Spleen (tissue), 7 donors: ENCODE data around the gene TAS2R60.

Source experiments
- POLR2A ChIP-seq, 3 donors: fragments of 450-650 bp; IDR thresholded peaks; one replicate each; pipeline ENCODE4 v1.5.1; 2017; ENCODE audit warnings: antibody characterized with exemption in 3 of 3, mild to moderate bottlenecking in 1 of 3
- POLR2AphosphoS5 ChIP-seq, 3 donors: sonication (generic); formaldehyde crosslinking; IDR thresholded peaks; one replicate each; pipeline ENCODE4 v1.5.1; 2017; ENCODE audit warnings: antibody characterized with exemption in 3 of 3
- TF ChIP-seq, protein P1 (sequence below), 11 experiments: fragments of 200-600 bp in 7 of 11; fragments of 450-650 bp in 4 of 11; sonication (generic) in 4 of 11; IDR thresholded peaks in 8 of 11; conservative IDR thresholded peaks in 3 of 11; 1 replicate in 7 of 11; 2 replicates in 4 of 11; pipeline versions ENCODE4 v1.4.0 to v1.8.0; 2016 to 2021; ENCODE audit warnings: antibody characterized with exemption in 11 of 11, inconsistent platforms in 4 of 11, mild to moderate bottlenecking in 1 of 11
- donor health status: DM: no; HTN: no; CAD: no; lungs with moderate emphysema.
- donor health status: DM: no; HTN: no; CAD: no.
- donor health status: DM: no; HTN: no; CAD: no.

DNA sequence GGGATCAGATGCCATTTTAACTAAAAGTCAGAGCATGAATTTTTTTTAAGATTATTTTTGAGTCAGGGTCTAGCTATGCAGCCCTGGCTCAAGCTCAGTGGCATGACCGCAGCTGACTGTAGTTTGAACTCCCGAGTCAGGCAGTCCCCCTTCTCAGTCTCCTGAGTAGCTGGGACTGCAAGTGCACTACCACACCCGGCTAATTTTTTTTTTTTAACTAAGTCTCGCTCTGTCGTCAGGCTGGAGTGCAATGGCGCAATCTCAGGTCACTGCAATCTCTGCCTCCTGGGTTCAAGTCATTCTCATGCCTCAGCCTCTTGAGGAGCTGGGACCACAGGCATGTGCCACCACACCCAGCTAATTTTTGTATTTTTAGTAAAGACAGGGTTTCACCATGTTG, 42.2 kb downstream of the TAS2R60 start:
- TF ChIP-seq POLR2AphosphoS5 (IDR thresholded peaks at IDR 0.05) (no peak), POLR2A (IDR thresholded peaks at IDR 0.05) (no peak)
- TF ChIP-seq, protein P1, sequence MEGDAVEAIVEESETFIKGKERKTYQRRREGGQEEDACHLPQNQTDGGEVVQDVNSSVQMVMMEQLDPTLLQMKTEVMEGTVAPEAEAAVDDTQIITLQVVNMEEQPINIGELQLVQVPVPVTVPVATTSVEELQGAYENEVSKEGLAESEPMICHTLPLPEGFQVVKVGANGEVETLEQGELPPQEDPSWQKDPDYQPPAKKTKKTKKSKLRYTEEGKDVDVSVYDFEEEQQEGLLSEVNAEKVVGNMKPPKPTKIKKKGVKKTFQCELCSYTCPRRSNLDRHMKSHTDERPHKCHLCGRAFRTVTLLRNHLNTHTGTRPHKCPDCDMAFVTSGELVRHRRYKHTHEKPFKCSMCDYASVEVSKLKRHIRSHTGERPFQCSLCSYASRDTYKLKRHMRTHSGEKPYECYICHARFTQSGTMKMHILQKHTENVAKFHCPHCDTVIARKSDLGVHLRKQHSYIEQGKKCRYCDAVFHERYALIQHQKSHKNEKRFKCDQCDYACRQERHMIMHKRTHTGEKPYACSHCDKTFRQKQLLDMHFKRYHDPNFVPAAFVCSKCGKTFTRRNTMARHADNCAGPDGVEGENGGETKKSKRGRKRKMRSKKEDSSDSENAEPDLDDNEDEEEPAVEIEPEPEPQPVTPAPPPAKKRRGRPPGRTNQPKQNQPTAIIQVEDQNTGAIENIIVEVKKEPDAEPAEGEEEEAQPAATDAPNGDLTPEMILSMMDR (IDR thresholded peaks at IDR 0.05 in 8 of 11, conservative IDR thresholded peaks at IDR 0.05 in 3 of 11): no peak
